Effector CD4-positive, alpha-beta T cell (primary cell): Measurements from ENCODE around the gene KRT80.

Source experiments
- DNase-seq: peaks from one replicate; pipeline ENCODE4 v3.0.0-alpha.2; 2020

Gene KRT80

DNA sequence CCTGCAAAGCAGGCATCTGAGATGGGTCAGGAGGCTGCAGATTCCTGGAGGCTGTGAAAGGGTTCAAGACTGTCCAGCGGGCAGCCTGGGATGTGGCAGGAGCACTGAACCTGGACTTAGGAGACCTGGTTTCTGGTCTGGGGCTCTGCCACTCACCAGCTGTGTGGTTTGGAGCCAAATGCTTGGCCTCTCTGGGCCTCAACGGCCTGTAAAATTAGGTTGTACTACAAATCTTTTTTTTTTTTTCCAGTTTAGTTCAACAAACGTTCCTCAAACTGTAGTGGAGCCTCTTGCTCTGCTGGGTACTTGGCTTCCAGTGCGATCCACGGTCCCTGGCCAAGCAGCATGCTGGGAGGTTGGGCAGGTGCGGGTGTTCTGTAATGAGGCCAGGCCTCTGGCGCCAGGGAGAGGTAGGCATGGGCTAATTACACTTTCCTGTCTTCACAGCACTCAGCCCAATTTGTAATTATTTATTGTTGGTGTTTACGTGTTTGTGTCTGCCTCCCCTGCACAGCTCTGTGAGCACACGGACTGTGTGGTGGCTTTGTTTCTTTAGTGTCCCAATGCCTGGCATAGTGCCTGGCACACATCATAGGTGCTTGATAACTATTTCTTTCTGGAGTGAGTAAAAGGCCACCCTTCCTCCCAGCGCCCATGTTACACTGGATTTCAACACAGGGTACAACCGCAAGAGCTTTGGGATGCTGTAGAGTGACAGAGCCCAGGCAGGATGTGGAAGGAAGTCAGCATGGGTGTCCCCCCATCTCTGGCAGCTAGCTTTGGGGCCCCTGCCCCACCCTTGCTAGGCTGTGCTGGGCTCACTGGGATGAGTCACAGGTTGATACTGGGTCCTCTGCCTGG is 5.8 kb upstream of the KRT80 start:
- DNase-seq, result no peak

- DNase-seq, result no peak
These were observed 3.4 kb upstream of the KRT80 start for GRCh38 chr12:52195065-52195730.

DNA sequence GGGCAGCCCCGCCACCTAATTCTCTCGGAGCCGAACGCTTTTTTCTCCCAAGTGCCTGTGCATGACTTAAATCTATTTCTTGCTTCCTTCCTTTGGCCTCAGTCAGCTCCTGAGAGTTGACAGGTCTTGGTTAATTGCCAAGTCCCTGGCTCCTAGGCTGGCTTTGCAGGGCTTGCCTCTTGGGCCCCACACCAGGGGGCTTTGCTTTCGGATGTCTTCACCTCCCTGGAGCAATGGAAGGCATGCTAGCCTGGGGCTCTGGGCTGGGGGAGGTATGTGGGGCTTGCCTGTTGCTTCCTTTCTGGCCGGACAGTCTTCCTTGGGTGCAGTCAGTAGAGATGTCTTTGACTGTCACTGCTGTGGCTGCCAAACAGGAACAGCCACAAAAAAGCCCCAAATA is 2.2 kb upstream of the KRT80 start:
- DNase-seq, result no peak

DNA sequence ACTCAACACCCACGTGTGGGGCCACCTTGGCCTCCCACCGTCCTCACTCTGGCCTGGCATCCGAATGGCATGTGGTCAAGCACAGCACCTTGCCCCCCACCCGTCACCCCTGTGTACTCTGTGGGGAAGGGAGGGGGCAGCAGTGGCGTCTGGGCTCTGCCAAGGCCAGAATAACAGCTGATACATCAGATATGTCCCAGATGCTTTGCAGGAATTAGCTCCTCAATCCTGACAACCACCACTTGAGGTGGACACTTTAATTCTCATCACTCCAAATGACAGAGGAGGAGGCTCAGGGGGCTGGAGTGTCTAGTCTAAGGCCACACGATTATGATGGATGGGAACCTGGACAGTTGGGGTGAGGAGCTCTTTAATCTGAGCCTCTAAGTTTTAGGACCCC is 1.7 kb upstream of the KRT80 start:
- no peak for DNase-seq

DNA sequence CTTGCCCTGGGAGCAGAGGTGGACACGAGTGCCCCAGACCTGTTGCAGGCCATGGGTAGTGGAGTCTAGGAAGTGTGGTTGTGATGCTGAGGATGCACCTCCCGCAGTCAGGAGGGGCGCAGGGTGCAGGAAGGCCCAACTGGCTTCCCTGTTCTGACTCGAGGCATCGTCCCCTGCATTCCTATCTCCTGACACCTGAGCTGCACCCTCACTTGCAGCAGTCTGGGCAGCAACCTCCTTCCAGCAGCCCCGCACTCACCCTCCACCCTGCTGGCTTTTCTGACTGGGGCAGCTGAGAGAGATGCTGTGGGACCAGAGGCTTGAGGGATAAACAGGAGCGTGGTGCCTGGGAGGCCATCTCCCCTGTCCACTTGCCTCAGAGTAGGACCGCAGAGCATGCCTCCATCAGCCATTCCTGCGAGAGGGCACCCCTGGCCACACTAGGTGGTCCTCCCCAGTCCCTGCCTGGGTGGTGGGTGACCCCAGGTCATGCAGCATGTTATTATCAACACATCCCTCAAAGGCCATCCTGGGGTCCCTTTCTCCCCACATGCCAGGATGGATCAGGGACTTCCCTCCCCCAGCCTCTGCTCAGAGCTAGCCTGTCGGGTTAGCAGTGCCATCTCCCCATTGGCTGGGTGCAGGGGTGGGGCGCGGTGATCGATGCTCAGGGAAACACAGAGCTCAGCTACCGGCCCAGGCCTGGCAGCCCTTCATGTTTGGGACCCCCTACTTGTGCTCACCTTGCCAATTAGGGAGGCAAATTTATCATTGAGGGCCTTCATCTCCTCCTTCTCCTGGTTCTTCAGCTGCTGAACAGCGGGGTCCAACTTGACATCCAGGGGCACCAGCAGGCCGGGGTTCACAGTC is 719 bp downstream of the KRT80 start:
- DNase-seq, result no peak

GRCh38 chr12:52189376-52190174 is 2.2 kb downstream of the KRT80 start:
- no peak for DNase-seq

DNA sequence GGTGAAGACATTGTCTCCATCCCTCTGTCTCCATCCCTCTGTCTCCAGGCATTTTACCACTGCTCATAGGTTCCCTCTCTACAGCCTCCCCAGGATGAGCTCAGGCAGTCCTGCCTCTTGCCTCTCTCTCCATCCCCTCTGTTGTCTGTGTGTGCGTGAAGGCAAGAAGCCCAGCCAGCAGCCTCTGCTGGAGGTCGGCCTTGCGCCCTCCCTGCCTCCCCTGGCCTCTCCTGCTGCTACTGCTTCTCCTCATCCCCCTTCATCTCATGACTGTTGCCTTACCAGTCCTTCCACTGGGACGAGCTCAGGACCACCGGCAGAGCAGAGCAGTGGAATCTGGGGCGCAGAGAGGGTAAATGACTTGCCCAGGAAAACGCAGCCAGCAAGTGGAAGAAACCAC is 3.2 kb downstream of the KRT80 start:
- no peak for DNase-seq

DNA sequence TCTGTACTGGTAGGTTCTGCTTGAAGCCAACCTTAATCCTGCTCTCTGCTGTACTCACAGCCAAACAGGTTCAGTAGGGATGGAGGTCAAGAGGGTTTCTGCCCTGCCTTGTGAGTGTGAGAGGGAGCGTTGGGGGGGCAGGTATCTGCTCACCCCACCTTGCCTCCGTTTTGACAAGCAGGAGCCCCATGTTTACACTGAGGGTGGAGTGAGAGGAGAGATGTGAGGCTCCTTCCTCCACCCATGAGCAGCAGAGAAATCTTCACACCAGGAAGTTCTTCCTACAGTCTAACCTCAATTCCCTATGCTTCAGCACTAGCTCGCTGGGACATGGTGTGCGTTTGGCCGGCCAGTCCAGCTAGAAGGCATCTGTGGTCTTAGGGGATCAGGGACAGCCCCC is 4.2 kb downstream of the KRT80 start:
- no peak for DNase-seq

GRCh38 chr12:52187206-52187605 is 4.6 kb downstream of the KRT80 start:
- DNase-seq, result no peak

DNA sequence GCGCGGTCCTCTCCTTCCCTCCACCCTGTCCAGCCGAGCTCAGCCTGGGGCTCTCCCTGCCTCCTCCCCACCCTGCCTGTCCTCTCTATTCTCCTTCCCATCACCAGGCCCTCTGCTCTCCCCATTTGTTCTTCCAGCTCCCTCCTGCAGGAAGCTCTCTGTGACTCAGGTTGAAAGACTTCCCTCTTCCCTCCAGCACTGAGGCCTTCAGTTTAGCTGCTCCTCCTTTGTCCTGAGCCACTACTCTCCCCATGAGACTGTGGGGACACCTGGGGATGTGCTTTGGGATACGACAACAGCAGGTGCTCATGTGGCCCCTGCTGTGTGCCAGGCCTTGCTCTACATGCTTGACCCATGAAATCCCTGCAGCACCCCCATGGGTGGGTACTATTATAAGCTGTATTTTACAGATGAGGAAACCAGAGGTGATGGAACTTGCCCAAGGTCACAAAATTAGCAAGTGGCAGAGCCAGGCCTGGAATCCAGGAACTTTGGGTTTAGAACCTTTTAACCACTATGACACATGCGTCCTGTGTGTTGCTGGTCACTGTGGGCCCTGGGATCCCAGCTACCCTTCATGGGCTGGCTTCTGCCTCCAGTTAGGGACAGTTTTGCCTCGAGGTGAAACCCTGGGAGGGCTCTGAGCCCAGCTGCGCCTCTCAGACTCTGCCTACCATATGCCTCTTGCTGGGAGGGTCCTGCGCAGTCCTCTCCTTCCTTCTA is 5.5 kb downstream of the KRT80 start:
- no peak for DNase-seq

- DNase-seq, result no peak
These were observed 6.3 kb downstream of the KRT80 start for GRCh38 chr12:52185400-52185967.

DNA sequence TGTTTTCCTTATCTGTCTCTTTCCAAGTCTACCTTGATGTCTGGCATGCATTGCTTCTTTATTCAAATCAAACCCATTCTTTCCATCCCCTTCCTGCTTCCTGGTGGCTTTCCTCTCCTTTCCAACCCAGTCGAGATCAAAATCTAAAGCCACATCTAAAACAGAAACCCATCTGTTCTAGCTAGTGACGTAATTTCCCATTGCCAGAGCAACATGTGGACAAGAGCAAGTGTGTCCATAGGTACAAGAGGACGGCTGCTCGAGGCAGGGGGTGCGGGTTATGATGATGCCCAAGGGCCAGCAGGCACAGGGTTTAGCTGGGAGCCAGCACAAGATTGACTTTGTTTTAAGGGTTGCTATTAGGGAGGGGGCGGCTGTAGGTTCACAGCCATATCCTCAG is 7.0 kb downstream of the KRT80 start:
- no peak for DNase-seq

DNA sequence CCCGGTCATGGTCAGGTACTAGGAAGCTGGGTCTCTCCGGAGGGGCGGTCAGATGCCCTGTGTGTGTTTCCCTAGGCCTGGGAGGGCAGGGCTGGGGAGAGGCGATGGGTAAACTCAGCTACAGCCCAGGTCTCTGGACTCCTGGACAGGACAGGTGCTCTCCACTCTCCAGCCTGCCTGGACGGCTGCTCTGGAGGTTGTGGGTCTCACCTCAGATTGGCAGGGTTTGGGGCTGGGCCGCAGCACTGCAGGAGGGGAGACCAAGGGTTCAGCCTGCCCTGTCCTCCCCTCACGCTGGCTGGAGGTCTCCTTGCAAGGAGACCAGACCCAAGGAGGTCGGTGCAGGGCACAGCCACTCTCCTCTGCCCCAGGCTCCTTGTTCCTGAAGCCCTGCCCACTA is 7.8 kb downstream of the KRT80 start:
- DNase-seq, result no peak

DNA sequence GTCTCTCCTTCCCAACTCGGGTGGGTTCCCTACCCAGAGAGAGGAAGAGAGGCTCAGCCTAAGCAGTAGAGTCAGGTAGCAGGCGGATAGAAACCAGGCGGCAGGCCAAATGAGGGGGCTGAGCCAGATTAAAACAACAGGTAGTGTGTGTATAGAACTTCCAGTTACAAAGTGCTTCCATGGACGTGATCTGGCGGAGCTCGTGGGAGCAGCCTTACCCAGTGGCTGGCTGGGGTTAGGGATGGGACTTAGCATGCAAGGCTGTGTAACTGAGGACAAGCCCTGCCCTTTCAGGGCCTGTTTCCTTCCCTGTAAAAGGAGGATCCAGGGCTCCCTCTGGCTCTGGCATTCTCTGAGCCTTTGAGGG is 8.3 kb downstream of the KRT80 start:
- no peak for DNase-seq

GRCh38 chr12:52182898-52183543 is 8.8 kb downstream of the KRT80 start:
- DNase-seq, result no peak

DNA sequence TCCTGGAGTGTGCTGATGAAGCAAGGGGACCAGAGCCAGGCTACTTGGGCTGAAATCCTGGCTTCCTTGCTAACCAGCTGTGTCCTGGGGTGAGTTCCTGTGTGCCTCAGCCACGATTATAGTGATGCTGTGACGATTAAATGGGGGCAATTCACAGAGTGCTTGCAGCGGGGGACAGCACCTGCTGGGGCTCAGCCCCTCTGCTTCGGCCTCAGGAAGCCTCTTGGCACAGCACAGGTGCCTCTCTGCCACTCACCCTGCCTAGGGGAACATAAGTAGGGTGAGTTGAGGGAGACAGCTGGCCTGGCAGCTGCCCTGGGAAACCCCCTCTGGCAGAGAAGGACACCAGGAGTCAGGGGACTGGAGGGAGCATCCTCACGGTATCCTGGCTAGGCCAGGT is 9.4 kb downstream of the KRT80 start:
- DNase-seq, result no peak

GRCh38 chr12:52181746-52182145 is 10.1 kb downstream of the KRT80 start:
- DNase-seq, result no peak

GRCh38 chr12:52180971-52181628 is 10.7 kb downstream of the KRT80 start:
- DNase-seq, result no peak

- DNase-seq, result no peak
These were observed 12.3 kb downstream of the KRT80 start for GRCh38 chr12:52179396-52179973.

DNA sequence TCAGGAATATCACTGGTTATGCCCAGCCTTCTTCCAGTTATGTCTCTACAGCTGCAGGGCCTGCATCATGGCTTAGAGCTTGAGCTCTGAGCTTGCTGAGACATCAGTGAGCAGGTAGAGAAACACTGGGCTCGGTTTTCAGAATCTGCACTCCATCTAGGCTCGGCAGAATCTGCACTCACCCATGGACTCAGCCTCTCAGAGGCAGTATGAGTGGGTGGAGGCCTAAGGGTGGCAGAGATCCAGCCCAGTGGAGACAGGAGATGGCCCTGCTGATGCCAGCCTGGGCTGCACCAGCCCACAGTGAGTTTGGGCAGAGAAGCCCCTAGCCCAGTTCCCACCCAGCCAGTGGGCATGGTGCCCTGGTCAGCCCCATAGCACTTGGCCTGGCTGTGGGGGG is 12.8 kb downstream of the KRT80 start:
- DNase-seq, result no peak
